Activated naive CD8-positive, alpha-beta T cell (primary cell): ENCODE measurements around the gene TET2.

ENCODE experiments used
- H3K27ac Mint-ChIP-seq: one replicate; pipeline ENCODE4 v1.8.0; 2021; ENCODE audit warnings: mixed read lengths
- H3K27me3 Mint-ChIP-seq: one replicate; pipeline ENCODE4 v1.8.0; 2021; ENCODE audit warnings: mixed read lengths
- H3K36me3 Mint-ChIP-seq: one replicate; pipeline ENCODE4 v1.8.0; 2021; ENCODE audit warnings: mixed read lengths
- H3K4me1 Mint-ChIP-seq: one replicate; pipeline ENCODE4 v1.8.0; 2021; ENCODE audit warnings: low read depth, mixed read lengths
- H3K4me3 Mint-ChIP-seq: one replicate; pipeline ENCODE4 v1.8.0; 2021; ENCODE audit warnings: mild to moderate bottlenecking, mixed read lengths
- H3K9me3 Mint-ChIP-seq: one replicate; pipeline ENCODE4 v1.8.0; 2021; ENCODE audit warnings: low read depth, mixed read lengths

Gene TET2

GRCh38 chr4:105186701-105187161 is 40.1 kb downstream of the TET2 start:
- peaks cover 13% of the 10 kb centered on the region for H3K36me3 Mint-ChIP-seq
- no peaks in the 10 kb centered on the region for H3K27me3 Mint-ChIP-seq
- peak overlapping the region; percentile 62 for H3K27ac Mint-ChIP-seq
- H3K4me3 Mint-ChIP-seq: no peak overlapping the region
- no peaks in the 10 kb centered on the region for H3K9me3 Mint-ChIP-seq
- peaks cover 61% of the 10 kb centered on the region for H3K4me1 Mint-ChIP-seq

- peaks cover 76% of the 10 kb centered on the region for H3K4me1 Mint-ChIP-seq
- H3K4me3 Mint-ChIP-seq: no peak overlapping the region
- no peaks in the 10 kb centered on the region for H3K9me3 Mint-ChIP-seq
- peaks cover 19% of the 10 kb centered on the region for H3K36me3 Mint-ChIP-seq
- no peaks in the 10 kb centered on the region for H3K27me3 Mint-ChIP-seq
- peak overlapping the region; percentile 68 for H3K27ac Mint-ChIP-seq
These were observed 43.4 kb downstream of the TET2 start for GRCh38 chr4:105189855-105190650.

- Mint-ChIP-seq H3K4me1 (peaks cover 87% of the 10 kb centered on the region), H3K36me3 (peaks cover 28% of the 10 kb centered on the region), H3K9me3 (no peaks in the 10 kb centered on the region), H3K27ac (peak overlapping the region; percentile 92), H3K27me3 (no peaks in the 10 kb centered on the region), H3K4me3 (peak overlapping the region; percentile 67)
These were observed 45.0 kb downstream of the TET2 start for GRCh38 chr4:105191621-105192210.

GRCh38 chr4:105192474-105192873 is 45.8 kb downstream of the TET2 start:
- Mint-ChIP-seq H3K4me1 (peaks cover 87% of the 10 kb centered on the region), H3K36me3 (peaks cover 28% of the 10 kb centered on the region), H3K27ac (no peak overlapping the region), H3K9me3 (no peaks in the 10 kb centered on the region), H3K4me3 (no peak overlapping the region), H3K27me3 (no peaks in the 10 kb centered on the region)

GRCh38 chr4:105192910-105193309 is 46.2 kb downstream of the TET2 start:
- Mint-ChIP-seq H3K27ac (no peak overlapping the region), H3K36me3 (peaks cover 28% of the 10 kb centered on the region), H3K9me3 (no peaks in the 10 kb centered on the region), H3K27me3 (no peaks in the 10 kb centered on the region), H3K4me1 (peaks cover 84% of the 10 kb centered on the region), H3K4me3 (no peak overlapping the region)

- Mint-ChIP-seq H3K27ac (no peak overlapping the region), H3K27me3 (no peaks in the 10 kb centered on the region), H3K36me3 (peaks cover 28% of the 10 kb centered on the region), H3K4me3 (no peak overlapping the region), H3K9me3 (no peaks in the 10 kb centered on the region), H3K4me1 (peaks cover 78% of the 10 kb centered on the region)
These were observed 46.9 kb downstream of the TET2 start for GRCh38 chr4:105193536-105193935.

- no peaks in the 10 kb centered on the region for H3K9me3 Mint-ChIP-seq
- H3K36me3 Mint-ChIP-seq: peaks cover 28% of the 10 kb centered on the region
- no peak overlapping the region for H3K4me3 Mint-ChIP-seq
- peaks cover 77% of the 10 kb centered on the region for H3K4me1 Mint-ChIP-seq
- H3K27me3 Mint-ChIP-seq: no peaks in the 10 kb centered on the region
- peak overlapping the region; percentile 25 for H3K27ac Mint-ChIP-seq
These were observed 47.9 kb downstream of the TET2 start for GRCh38 chr4:105194328-105195231.

- Mint-ChIP-seq H3K36me3 (peaks cover 30% of the 10 kb centered on the region), H3K4me1 (peaks cover 64% of the 10 kb centered on the region), H3K4me3 (no peak overlapping the region), H3K27me3 (no peaks in the 10 kb centered on the region), H3K27ac (no peak overlapping the region), H3K9me3 (no peaks in the 10 kb centered on the region)
These were observed 50.0 kb downstream of the TET2 start for GRCh38 chr4:105196523-105197145.

GRCh38 chr4:105197777-105198176 is 51.1 kb downstream of the TET2 start:
- Mint-ChIP-seq H3K27me3 (no peaks in the 10 kb centered on the region), H3K4me3 (no peak overlapping the region), H3K36me3 (peaks cover 28% of the 10 kb centered on the region), H3K27ac (no peak overlapping the region), H3K9me3 (no peaks in the 10 kb centered on the region), H3K4me1 (peaks cover 54% of the 10 kb centered on the region)

- Mint-ChIP-seq H3K4me1 (peaks cover 47% of the 10 kb centered on the region), H3K4me3 (no peak overlapping the region), H3K27ac (no peak overlapping the region), H3K9me3 (no peaks in the 10 kb centered on the region), H3K27me3 (no peaks in the 10 kb centered on the region), H3K36me3 (peaks cover 31% of the 10 kb centered on the region)
These were observed 51.9 kb downstream of the TET2 start for GRCh38 chr4:105198541-105198940.

GRCh38 chr4:105206214-105206613 is 59.5 kb downstream of the TET2 start:
- H3K27ac Mint-ChIP-seq: no peak overlapping the region
- no peak overlapping the region for H3K4me3 Mint-ChIP-seq
- H3K4me1 Mint-ChIP-seq: peaks cover 7% of the 10 kb centered on the region
- no peaks in the 10 kb centered on the region for H3K9me3 Mint-ChIP-seq
- no peaks in the 10 kb centered on the region for H3K27me3 Mint-ChIP-seq
- H3K36me3 Mint-ChIP-seq: peaks cover 26% of the 10 kb centered on the region

- Mint-ChIP-seq H3K9me3 (no peaks in the 10 kb centered on the region), H3K4me3 (no peak overlapping the region), H3K27me3 (no peaks in the 10 kb centered on the region), H3K27ac (no peak overlapping the region), H3K4me1 (peaks cover 7% of the 10 kb centered on the region), H3K36me3 (peaks cover 24% of the 10 kb centered on the region)
These were observed 60.7 kb downstream of the TET2 start for GRCh38 chr4:105207386-105207785.

GRCh38 chr4:105208561-105208960 is 61.9 kb downstream of the TET2 start:
- H3K27me3 Mint-ChIP-seq: no peaks in the 10 kb centered on the region
- H3K9me3 Mint-ChIP-seq: no peaks in the 10 kb centered on the region
- H3K4me3 Mint-ChIP-seq: no peak overlapping the region
- peaks cover 24% of the 10 kb centered on the region for H3K36me3 Mint-ChIP-seq
- H3K4me1 Mint-ChIP-seq: peaks cover 8% of the 10 kb centered on the region
- H3K27ac Mint-ChIP-seq: no peak overlapping the region

- H3K27me3 Mint-ChIP-seq: no peaks in the 10 kb centered on the region
- no peak overlapping the region for H3K4me3 Mint-ChIP-seq
- H3K4me1 Mint-ChIP-seq: peaks cover 19% of the 10 kb centered on the region
- H3K36me3 Mint-ChIP-seq: peaks cover 28% of the 10 kb centered on the region
- H3K9me3 Mint-ChIP-seq: no peaks in the 10 kb centered on the region
- no peak overlapping the region for H3K27ac Mint-ChIP-seq
These were observed 64.2 kb downstream of the TET2 start for GRCh38 chr4:105210916-105211315.
